Left lung (tissue), 10 donors: Measurements from ENCODE around the gene TPRG1. TPM values are rescaled to one million over a fixed set of nuclear protein-coding genes. Genes with fewer than 3 reads are reported as not detected.

Source experiments
- ATAC-seq: fragments of 200-7000 bp; cut with Tn5 transposase; one replicate; pipeline ENCODE4 v1.9.1; 2020; ENCODE audit warnings: moderate library complexity
- DNase-seq, 4 donors: peaks; one replicate each; pipeline ENCODE4 v3.0.0-alpha.2; 2013 to 2020
- H3K27ac ChIP-seq, 2 donors: fragments of 200-600 bp; sonication (generic) in 1 of 2; one replicate each; pipeline versions ENCODE4 v1.5.0 to v1.8.0; 2020 to 2021
- H3K27me3 ChIP-seq, 2 donors: fragments of 200-600 bp; sonication (generic) in 1 of 2; one replicate each; pipeline versions ENCODE4 v1.5.0 to v1.8.0; 2020 to 2021
- H3K36me3 ChIP-seq, 2 donors: fragments of 200-600 bp; sonication (generic) in 1 of 2; one replicate each; pipeline versions ENCODE4 v1.5.0 to v1.8.0; 2020 to 2021
- H3K4me1 ChIP-seq, 2 donors: fragments of 200-600 bp; one replicate each; pipeline ENCODE4 v1.8.0; 2021
- H3K4me3 ChIP-seq, 2 donors: fragments of 200-600 bp; sonication (generic) in 1 of 2; one replicate each; pipeline versions ENCODE4 v1.5.0 to v1.8.0; 2020 to 2021; ENCODE audit warnings: mild to moderate bottlenecking in 1 of 2
- H3K9me3 ChIP-seq, 2 donors: fragments of 200-600 bp; sonication (generic) in 1 of 2; one replicate each; pipeline versions ENCODE4 v1.5.0 to v1.8.0; 2020 to 2021
- intact Hi-C, 2 donors: fragments of 100-400 bp; cut with DNase I; formaldehyde crosslinking; loops; one replicate each; pipeline versions ENCODE4 v1.11.2 to v1.14.2; 2022
- polyA plus RNA-seq, 6 donors: library from polyadenylated mRNA; unstranded; fragments of 120-200 nt; gene quantifications; one replicate each; pipeline ENCODE4 v1.2.1, GENCODE V29; 2013; ENCODE audit not compliant: insufficient read length in 6 of 6
- total RNA-seq, 2 donors: library from RNA; stranded (reverse); fragmentation: NEBNext Ultra II Directional; extraction: Animal tissue kit (Norgen Biotek cat#: 25700); gene quantifications; one replicate each; pipeline ENCODE4 v1.2.1, GENCODE V29; 2021
- TF ChIP-seq, protein P1 (sequence below), 2 donors: fragments of 200-600 bp; sonication (generic) in 1 of 2; IDR thresholded peaks; one replicate each; pipeline versions ENCODE4 v1.5.0 to v1.8.0; 2021; ENCODE audit warnings: antibody characterized with exemption in 2 of 2
- donor health status: DM: no; HTN: yes; CAD: no.
- donor health status: DM: no; HTN: no; CAD: no.

Gene TPRG1
- total and polyA plus RNA-seq, 8 donors: 0.52 to 12.8 (median 0.85) TPM

DNA sequence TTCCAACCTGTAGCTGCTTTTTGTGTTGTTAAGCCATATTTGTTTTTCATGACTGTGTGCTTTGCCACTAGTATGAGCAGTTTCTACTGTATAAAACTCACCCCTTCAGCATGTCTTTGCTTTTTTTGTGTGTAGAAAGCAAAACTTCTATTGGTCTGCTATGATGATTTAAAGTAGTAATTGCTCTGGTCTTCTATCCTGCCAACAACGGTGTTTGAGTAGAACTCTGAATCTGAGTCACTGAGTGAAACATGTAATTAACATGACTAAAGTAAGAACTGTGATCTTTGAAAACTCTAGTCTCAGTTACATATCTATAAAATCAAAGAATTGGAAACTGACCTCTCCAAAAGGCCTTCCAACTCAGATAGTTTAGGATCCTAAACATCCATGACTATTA is 133.6 kb downstream of the TPRG1 start:
- intact Hi-C loops: no loop called here
- TF ChIP-seq, protein P1, sequence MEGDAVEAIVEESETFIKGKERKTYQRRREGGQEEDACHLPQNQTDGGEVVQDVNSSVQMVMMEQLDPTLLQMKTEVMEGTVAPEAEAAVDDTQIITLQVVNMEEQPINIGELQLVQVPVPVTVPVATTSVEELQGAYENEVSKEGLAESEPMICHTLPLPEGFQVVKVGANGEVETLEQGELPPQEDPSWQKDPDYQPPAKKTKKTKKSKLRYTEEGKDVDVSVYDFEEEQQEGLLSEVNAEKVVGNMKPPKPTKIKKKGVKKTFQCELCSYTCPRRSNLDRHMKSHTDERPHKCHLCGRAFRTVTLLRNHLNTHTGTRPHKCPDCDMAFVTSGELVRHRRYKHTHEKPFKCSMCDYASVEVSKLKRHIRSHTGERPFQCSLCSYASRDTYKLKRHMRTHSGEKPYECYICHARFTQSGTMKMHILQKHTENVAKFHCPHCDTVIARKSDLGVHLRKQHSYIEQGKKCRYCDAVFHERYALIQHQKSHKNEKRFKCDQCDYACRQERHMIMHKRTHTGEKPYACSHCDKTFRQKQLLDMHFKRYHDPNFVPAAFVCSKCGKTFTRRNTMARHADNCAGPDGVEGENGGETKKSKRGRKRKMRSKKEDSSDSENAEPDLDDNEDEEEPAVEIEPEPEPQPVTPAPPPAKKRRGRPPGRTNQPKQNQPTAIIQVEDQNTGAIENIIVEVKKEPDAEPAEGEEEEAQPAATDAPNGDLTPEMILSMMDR (IDR thresholded peaks at IDR 0.05): no peak
- Histone ChIP-seq H3K36me3 (no peaks in the 10 kb centered on the region), H3K9me3 (no peaks in the 10 kb centered on the region), H3K4me3 (no peak overlapping the region), H3K27ac (peak overlapping the region; percentile 53 to 68), H3K4me1 (peaks cover 0 to 7% of the 10 kb centered on the region in 2 donors), H3K27me3 (no peaks in the 10 kb centered on the region)
- DNase-seq: no peak
- peak; percentile 5 for ATAC-seq

DNA sequence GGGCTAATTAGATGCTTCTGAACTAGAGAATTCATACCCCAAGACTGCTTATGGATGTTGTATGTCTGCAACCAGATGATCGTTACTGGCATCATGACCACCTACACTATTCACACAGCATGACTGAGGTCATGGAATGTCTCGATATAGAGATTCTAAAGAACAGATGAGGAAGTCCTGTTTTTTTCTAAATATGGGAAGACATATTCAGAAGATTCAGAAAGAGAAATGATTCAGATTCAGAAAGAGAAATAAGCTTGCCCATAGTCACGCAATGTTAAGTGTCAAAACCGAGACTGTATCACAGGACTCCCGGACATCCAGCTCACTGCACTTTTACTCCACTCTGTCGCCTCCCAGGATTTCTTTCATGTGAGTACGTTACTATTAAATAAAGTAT is 136.2 kb downstream of the TPRG1 start:
- intact Hi-C loops: no loop called here
- H3K4me3 ChIP-seq: no peak overlapping the region
- peaks cover 0 to 7% of the 10 kb centered on the region in 2 donors for H3K4me1 ChIP-seq
- no peak for ATAC-seq
- no peaks in the 10 kb centered on the region for H3K36me3 ChIP-seq
- no peaks in the 10 kb centered on the region for H3K9me3 ChIP-seq
- no peak overlapping the region for H3K27ac ChIP-seq
- H3K27me3 ChIP-seq: no peaks in the 10 kb centered on the region
- TF ChIP-seq, protein P1 (IDR thresholded peaks at IDR 0.05): no peak
- DNase-seq: no peak

DNA sequence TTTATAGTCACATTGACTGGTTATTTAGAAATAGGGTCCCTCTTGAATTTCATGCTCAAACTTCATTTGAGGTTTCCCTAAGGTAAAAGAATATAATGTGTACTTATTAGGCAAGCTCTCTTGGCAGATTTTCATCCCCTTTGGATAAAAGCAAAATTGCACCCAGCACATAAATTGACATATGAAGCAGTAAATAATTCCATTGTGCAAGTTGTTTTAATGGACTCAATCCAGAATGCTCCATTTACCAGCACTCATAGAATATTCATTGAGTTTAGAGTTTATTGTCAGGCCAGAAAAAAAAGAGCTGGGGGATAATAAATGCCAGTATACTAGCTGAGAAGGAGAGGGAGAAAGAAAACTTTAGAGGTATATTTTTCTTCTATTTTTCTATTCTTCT is 136.8 kb downstream of the TPRG1 start:
- peak in 1 of 4 donors; percentile 11 for DNase-seq
- no peaks in the 10 kb centered on the region for H3K9me3 ChIP-seq
- TF ChIP-seq, protein P1 (IDR thresholded peaks at IDR 0.05): no peak
- no peaks in the 10 kb centered on the region for H3K36me3 ChIP-seq
- H3K27me3 ChIP-seq: no peaks in the 10 kb centered on the region
- H3K4me1 ChIP-seq: peaks cover 0 to 7% of the 10 kb centered on the region in 2 donors
- no peak overlapping the region for H3K4me3 ChIP-seq
- intact Hi-C loops: no loop called here
- no peak overlapping the region for H3K27ac ChIP-seq
- ATAC-seq: no peak

DNA sequence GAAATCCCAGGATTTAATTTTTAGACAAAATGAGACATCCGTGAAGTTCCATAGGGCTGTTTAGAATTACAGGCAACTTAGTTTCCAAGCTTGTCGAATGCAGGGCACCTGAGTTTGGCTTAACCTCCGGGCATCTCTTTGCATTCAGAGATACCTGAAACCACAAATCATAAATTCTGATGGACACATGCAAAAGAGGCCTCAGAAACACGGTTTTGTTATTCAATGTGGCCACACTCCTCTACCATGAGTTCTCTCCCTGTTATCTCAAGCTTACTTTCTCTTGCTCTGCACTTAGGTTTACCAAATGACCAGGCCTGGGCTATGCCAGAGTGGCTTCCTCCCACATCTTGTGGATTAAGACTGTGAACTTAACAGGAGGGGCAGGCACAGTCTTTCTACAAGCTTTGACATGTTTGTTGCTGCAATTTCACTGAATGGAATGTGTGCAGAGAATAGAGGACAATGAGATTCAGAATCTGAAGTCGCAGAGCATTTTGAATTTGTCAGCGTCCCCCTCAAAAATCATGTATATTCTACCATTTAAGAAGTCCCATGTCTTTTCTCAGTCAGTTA is 137.7 kb downstream of the TPRG1 start:
- H3K9me3 ChIP-seq: no peaks in the 10 kb centered on the region
- TF ChIP-seq, protein P1 (IDR thresholded peaks at IDR 0.05): no peak
- intact Hi-C loops: no loop called here
- H3K4me3 ChIP-seq: no peak overlapping the region
- H3K36me3 ChIP-seq: no peaks in the 10 kb centered on the region
- no peak overlapping the region for H3K27ac ChIP-seq
- peaks cover 0 to 7% of the 10 kb centered on the region in 2 donors for H3K4me1 ChIP-seq
- DNase-seq (no peak), ATAC-seq (no peak)
- no peaks in the 10 kb centered on the region for H3K27me3 ChIP-seq

DNA sequence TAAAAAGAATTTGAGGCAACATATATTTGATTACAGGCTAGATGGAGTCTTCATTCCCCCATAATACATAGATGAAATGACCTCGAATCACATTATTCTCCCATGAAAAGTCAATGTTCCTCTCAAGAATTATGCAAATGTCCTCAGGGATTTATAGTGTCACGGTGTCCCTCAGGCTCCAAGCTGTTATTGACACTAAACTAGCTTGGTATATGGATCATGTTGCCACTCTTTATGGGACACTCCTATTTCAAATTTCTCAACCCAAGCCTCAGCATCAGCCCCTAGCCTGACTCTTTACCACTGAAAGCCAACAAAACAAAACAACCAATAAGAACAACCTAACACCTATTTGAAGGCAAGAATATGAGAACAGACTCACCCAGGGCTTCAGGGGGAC is 139.8 kb downstream of the TPRG1 start:
- Histone ChIP-seq H3K9me3 (no peaks in the 10 kb centered on the region), H3K4me1 (no peaks in the 10 kb centered on the region), H3K27me3 (no peaks in the 10 kb centered on the region), H3K4me3 (no peak overlapping the region), H3K27ac (no peak overlapping the region), H3K36me3 (no peaks in the 10 kb centered on the region)
- DNase-seq (no peak), ATAC-seq (no peak)
- intact Hi-C loops: no loop called here
- TF ChIP-seq, protein P1 (IDR thresholded peaks at IDR 0.05): no peak
